GM18858 (cell line): ENCODE data around the gene CRADD.
"Not testable (repeated sequence)": the region's sequence is repeated elsewhere in the genome, so short reads cannot be mapped to it uniquely, and the experiment has no call there.

Source experiments
- ATAC-seq: cut with Tn5 transposase; IDR thresholded peaks from one replicate; pipeline ENCODE4 v1.9.1; 2021; ENCODE audit not compliant: unreplicated experiment

CRADD gene

GRCh38 chr12:93705237-93705636 lies 28.1 kb downstream of the CRADD start:
- no peak for ATAC-seq

DNA sequence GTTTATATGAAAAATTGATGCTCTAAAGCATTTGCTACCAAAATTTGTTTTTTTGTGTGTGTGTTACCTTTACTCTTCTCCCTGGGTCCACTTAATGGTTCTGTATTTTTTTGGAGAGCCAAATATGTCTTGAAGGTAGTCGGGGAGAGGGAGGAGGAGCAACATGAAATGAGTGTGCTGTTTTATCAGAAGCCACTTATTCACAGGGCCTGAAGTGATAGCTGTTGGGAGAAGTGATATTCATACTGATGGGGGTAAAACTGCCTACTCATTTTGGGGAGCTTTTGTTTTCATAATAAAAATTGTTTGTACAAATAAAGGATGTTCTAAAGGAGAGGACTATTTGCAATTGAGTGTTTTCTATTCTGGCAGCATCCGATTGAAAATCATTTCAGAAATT lies 29.2 kb downstream of the CRADD start:
- ATAC-seq = no peak

DNA sequence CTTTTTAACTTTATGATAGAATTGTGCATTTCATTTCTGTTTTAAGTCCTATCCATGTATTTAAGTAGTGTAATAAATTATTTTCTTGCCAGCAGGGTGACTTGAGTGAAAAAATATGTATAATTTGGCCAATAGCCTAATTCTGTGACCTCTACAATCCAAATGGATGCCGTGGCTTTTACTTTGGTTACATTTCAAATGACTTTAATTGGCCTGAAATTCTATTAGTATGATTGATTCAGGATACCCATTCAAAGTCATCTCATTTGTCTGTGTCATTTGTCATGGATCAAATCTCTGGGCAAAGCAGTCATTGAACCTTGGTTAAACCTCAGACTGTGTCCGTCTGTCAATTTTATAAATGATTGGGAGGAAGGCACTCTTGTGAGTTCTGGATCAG lies 29.6 kb downstream of the CRADD start:
- ATAC-seq = no peak

DNA sequence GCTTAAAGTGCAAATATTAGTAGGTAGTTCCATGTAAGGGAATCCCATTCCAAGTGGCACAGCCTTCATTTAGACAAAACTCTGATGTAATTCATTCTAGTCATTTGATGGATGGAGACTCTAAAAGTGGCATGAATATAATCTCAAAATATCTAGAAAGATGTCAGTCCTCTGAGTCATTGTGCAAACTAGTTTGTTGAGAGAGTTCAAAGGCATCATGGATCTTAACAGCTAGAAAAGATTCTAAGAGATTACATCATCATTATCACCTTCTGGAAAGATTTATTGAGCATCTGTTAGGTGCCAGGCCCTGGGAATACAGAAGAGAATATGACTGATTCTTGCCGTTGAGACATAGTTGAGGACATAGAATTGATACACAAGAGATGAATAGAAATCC lies 30.7 kb downstream of the CRADD start:
- no peak for ATAC-seq

DNA sequence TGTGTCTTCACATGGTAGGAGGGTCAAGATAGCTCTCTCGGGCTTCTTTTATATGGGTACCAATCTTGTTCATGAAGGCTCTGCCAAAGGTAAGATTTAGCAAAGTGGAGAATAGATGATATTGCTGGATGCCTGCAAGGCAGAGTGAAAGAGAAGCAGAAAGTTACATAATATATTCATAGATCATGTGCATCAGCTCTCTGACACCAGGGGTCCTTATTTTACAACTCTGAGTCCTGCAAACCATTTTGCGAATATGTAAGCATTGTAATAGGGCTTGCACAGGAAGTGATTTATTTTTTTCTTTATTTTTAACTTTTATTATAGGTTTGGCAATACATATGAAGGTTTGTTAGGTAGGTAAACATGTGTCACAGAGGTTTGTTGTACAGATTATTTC lies 31.8 kb downstream of the CRADD start:
- ATAC-seq = no peak

- no peak for ATAC-seq
Measured at GRCh38 chr12:93709386-93709785, 32.2 kb downstream of the CRADD start.

GRCh38 chr12:93710574-93710926 lies 33.4 kb downstream of the CRADD start:
- no peak for ATAC-seq

- not testable (repeated sequence) for ATAC-seq
Measured at GRCh38 chr12:93711502-93711901, 34.3 kb downstream of the CRADD start.

DNA sequence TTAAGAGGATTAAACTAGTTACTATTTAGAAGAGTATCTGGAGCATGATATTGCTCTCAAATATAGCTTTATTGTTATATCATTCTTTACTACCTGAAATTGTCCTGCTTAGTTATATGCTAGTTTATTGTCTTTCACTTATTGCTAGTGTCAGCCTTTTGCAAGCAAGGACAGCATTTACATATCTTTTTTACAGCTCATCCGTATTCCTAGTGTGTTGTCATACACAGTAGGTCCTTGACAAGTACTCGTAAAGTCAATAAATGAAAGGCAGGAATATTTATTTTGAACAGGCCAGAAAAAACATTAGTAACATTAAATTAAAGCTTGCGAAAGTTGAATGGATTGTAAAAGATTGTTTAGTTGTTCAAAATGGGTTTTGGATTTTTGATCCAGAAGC lies 35.0 kb downstream of the CRADD start:
- ATAC-seq = no peak

DNA sequence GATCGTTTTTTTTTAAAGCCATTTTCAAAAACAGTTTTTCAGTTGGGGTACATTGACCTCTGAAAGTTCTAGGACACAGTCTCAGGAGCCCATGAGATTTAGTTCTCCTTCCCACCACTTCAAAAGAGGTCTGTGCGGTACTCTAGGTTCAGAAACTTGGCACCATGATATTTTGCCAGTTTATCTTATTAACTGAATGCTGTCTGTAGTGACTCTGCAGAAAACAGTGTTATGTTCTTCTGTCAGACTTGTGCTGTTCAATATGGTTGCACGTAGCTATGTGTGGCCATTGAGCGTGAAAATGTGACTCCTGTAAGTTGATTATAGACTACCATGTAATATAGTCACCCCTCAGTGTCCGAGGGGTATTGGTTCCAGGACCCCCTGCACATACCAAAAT lies 35.9 kb downstream of the CRADD start:
- no peak for ATAC-seq

DNA sequence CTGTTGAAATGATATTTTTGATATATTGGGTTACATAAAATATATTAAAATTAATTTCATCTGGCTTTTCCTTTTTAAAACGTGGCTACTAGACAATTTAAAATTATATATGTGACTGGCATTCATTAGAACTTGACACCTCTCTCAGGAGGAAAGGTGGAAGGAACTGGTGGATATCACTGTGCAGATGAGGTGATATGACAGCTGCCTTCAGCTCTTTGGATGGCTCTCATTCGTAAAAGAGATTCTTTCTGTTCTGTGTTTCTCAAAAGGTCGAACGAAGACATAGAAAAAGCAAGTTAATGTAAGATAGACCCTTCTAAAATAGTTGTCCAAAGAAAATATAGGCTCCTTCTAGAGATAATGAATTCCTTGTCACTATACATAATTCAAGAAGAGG lies 36.6 kb downstream of the CRADD start:
- no peak for ATAC-seq

- no peak for ATAC-seq
Measured at GRCh38 chr12:93714382-93714781, 37.2 kb downstream of the CRADD start.

DNA sequence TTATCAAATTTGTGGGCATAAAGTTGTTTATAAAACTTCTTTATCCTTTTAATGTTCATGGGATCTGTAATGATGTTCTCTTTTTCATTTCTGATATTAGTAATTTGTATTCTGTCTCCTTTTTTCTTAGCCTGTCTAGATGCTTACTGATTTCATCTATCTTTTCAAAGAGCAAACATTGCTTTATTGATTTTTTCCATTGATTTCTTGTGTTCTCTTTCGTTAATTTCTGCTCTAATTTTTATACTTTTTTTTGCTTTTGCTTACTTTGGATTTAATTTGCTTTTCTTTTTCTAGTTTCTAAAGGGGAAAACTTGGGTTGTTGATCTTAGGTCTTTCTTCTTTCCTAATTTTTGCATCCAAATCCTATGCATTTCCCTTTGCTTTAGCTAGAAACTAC lies 42.5 kb downstream of the CRADD start:
- no peak for ATAC-seq

DNA sequence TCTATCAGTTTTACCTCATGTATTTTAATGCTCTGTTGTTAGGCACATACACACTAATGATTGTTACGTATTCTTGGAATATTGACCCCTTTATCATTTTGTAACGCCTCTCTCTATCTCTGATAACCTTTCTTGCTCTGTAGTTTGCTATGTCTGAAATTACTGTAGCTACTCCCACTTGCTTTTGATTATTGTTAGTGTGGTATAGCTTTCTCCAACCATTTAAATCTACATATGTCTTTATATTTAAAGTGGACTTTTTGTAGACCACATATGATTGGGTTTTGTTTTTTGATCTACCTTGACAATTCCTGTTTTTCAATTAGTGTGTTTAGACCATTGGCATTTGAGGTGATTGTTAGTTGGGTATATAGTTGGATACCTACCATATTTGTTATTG lies 43.4 kb downstream of the CRADD start:
- no peak for ATAC-seq

GRCh38 chr12:93722179-93722578 lies 45.0 kb downstream of the CRADD start:
- no peak for ATAC-seq

- ATAC-seq = no peak
Measured at GRCh38 chr12:93722835-93723567, 45.8 kb downstream of the CRADD start.

DNA sequence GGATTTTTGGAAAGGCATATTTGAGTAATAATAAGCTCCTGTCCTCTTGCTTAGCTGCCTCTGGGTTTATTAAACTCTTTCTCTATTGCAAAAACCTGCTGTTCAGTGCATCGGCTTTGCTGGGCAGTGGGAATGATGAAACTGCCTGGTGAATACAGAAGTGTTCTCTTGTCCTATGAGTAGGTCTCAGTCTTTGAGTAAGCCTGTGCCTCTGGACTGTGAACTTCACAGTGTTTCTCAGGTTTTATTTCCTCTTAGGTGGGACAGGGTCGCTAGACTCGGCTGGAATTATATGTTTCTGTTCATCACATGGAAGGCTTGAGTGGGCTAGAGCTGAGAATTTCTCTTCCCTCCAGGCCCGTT lies 46.4 kb downstream of the CRADD start:
- no peak for ATAC-seq

GRCh38 chr12:93725531-93725930 lies 48.4 kb downstream of the CRADD start:
- ATAC-seq = no peak

DNA sequence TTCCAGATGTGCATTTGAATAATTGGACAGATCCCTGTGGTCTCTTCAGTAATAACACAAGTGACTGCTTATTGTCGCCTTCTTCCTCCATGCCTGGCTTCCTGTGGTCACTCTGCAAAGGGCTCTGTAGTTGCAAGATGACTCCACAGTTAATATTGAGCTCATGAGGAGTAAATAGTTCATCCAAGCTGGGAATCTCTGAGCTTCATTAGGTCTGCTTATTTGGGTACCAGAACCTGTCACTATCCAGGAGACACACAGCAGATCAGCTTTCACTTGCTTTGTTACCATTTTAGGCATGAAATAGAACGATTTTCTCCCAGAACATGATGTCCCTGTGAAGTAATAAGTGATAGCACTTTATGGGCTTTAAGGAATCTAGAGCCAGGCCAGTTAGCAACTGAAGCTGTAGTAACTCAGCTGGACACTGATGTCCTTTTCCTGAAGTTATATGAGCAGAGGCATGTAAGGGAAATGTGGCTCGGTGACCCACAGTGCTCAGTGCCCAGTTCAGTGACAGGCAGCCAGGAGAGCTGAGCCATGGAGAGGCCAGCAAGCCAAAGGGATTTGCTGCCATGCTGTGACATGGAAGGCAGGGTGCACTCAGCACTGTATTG lies 50.1 kb downstream of the CRADD start:
- no peak for ATAC-seq

DNA sequence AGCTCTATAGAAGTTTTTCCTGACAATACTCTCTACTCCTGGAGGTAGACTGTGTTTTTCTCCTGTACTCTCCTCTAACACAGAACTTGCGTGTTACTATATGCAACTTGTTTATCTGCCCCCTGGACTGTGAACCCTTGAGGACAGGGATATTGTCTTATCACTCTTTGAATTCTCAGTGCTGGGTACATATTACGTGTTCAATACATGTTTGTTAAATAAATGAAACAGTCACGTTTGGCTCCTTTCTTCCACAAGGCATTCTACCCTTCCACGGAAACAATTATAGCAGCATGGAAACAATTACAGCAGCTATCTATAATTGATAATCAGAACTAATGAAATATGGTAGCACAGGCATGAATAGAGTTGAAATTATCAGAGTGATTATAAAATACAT lies 50.7 kb downstream of the CRADD start:
- no peak for ATAC-seq

DNA sequence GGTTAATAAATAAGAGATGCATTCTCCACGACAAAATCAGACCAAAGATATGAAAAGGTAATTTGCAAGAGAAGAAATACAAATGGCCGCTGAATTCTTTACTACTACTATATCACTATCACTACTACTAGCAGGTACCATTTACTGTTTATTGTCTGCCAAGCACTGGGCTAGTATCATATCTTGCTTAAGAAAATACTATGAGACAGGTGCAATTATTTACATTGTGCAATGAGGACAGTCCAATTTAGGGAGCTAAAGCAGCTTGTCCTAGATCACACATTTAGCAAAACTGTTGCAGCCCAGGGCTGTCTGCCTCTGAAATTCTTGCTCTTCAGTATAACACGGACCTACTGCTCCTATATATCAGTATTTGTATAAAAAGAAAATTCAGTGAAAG lies 52.8 kb downstream of the CRADD start:
- no peak for ATAC-seq

GRCh38 chr12:93733358-93733757 lies 56.2 kb downstream of the CRADD start:
- ATAC-seq = no peak

- ATAC-seq = no peak
Measured at GRCh38 chr12:93733928-93734327, 56.8 kb downstream of the CRADD start.
